ENCODE measurements around the gene CHRM4.

- TF ChIP-seq, protein P1, sequence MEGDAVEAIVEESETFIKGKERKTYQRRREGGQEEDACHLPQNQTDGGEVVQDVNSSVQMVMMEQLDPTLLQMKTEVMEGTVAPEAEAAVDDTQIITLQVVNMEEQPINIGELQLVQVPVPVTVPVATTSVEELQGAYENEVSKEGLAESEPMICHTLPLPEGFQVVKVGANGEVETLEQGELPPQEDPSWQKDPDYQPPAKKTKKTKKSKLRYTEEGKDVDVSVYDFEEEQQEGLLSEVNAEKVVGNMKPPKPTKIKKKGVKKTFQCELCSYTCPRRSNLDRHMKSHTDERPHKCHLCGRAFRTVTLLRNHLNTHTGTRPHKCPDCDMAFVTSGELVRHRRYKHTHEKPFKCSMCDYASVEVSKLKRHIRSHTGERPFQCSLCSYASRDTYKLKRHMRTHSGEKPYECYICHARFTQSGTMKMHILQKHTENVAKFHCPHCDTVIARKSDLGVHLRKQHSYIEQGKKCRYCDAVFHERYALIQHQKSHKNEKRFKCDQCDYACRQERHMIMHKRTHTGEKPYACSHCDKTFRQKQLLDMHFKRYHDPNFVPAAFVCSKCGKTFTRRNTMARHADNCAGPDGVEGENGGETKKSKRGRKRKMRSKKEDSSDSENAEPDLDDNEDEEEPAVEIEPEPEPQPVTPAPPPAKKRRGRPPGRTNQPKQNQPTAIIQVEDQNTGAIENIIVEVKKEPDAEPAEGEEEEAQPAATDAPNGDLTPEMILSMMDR (conservative IDR thresholded peaks at IDR 0.05): no peak
- TF ChIP-seq EZH2 (IDR thresholded peaks at IDR 0.05; ENCODE audit: low read depth): no peak
Observed at GRCh38 chr11:46377831-46378230, 13.7 kb downstream of the CHRM4 start.

All from PC-9 (cell line).